Breast epithelium (tissue), 3 donors: ENCODE measurements around the gene FYN.

Experiments
- CTCF ChIP-seq, 3 donors: fragments of 450-650 bp; IDR thresholded peaks; one replicate each; pipeline ENCODE4 v1.5.1; 2016 to 2017; ENCODE audit warnings: antibody characterized with exemption in 3 of 3, mild to moderate bottlenecking in 3 of 3, moderate library complexity in 3 of 3
- POLR2A ChIP-seq: fragments of 450-650 bp; IDR thresholded peaks from one replicate; pipeline ENCODE4 v1.6.1; 2016; ENCODE audit warnings: antibody characterized with exemption, mild to moderate bottlenecking, moderate library complexity

DNA sequence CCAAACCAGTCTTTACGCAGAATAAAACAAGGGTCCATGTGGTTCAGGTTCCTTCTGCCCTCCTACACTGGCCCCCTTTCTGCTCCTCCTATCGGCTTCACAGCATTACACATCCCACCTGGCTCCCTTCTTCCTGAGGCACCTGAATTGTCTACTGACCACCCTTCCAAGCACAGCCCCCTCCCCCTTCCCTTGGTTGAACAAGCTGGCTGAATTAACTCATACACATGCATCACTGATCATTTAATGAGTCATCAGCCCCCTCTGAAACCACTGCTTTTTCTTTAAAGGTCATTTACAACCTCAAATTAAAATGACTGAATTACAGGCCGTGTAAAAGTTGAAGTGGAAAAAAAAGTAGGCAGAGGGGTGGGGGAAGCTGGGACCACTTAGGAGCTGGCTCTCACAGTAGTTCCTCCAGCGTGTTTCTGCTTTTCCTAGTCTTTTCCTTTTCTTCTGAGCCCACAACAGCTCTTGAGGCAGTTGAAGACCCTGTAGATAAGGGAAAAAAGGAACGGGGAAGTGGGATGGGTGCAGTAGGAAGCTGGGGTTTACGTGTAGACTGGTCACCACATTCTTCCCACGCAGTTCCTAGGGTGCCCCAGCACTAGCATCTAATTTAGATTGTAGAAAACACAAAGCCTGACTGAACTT is 67.6 kb downstream of the FYN start:
- TF ChIP-seq CTCF (IDR thresholded peaks at IDR 0.05) (no peak), POLR2A (no peak)
